EH (cell line): ENCODE results near the gene EYS.
"Not testable (repeated sequence)": the region's sequence is repeated elsewhere in the genome, so short reads cannot be mapped to it uniquely, and the experiment has no call there.

Source experiments
- DNase-seq: peaks from one replicate; pipeline ENCODE4 v3.0.0-alpha.2; 2015; ENCODE audit warnings: low read depth

EYS gene

GRCh38 chr6:64467656-64468055 is 1239.4 kb downstream of the EYS start:
- no peak for DNase-seq

- no peak for DNase-seq
Measured at GRCh38 chr6:64459411-64459944, 1247.5 kb downstream of the EYS start.

- not testable (repeated sequence) for DNase-seq
Measured at GRCh38 chr6:64448101-64448500, 1258.9 kb downstream of the EYS start.

GRCh38 chr6:64445038-64445437 is 1262.0 kb downstream of the EYS start:
- DNase-seq, result no peak

GRCh38 chr6:64439274-64439673 is 1267.8 kb downstream of the EYS start:
- DNase-seq, result no peak

GRCh38 chr6:64437996-64438395 is 1269.0 kb downstream of the EYS start:
- DNase-seq, result no peak

GRCh38 chr6:64429926-64430325 is 1277.1 kb downstream of the EYS start:
- DNase-seq, result no peak

- no peak for DNase-seq
Measured at GRCh38 chr6:64428186-64428585, 1278.8 kb downstream of the EYS start.

- DNase-seq, result no peak
Measured at GRCh38 chr6:64415926-64416325, 1291.1 kb downstream of the EYS start.

GRCh38 chr6:64411226-64411625 is 1295.8 kb downstream of the EYS start:
- DNase-seq, result no peak

GRCh38 chr6:64409948-64410347 is 1297.1 kb downstream of the EYS start:
- no peak for DNase-seq

- DNase-seq, result no peak
Measured at GRCh38 chr6:64404396-64404795, 1302.6 kb downstream of the EYS start.

GRCh38 chr6:64383277-64383676 is 1323.7 kb downstream of the EYS start:
- no peak for DNase-seq

GRCh38 chr6:64376394-64376793 is 1330.6 kb downstream of the EYS start:
- DNase-seq, result no peak

- DNase-seq, result no peak
Measured at GRCh38 chr6:64357430-64357829, 1349.6 kb downstream of the EYS start.

GRCh38 chr6:64347411-64347810 is 1359.6 kb downstream of the EYS start:
- no peak for DNase-seq

GRCh38 chr6:64335195-64335594 is 1371.8 kb downstream of the EYS start:
- DNase-seq, result no peak

GRCh38 chr6:64334636-64335035 is 1372.4 kb downstream of the EYS start:
- DNase-seq, result no peak

GRCh38 chr6:64330694-64331307 is 1376.2 kb downstream of the EYS start:
- no peak for DNase-seq

- DNase-seq, result no peak
Measured at GRCh38 chr6:64326939-64327338, 1380.1 kb downstream of the EYS start.

- DNase-seq, result no peak
Measured at GRCh38 chr6:64325093-64325492, 1381.9 kb downstream of the EYS start.

- no peak for DNase-seq
Measured at GRCh38 chr6:64310214-64310613, 1396.8 kb downstream of the EYS start.

GRCh38 chr6:64301307-64302236 is 1405.5 kb downstream of the EYS start:
- no peak for DNase-seq
